Kidney glomerular epithelial cell (primary cell): ENCODE measurements around the gene TST.

Source experiments
- DNase-seq: peaks from one replicate; lab custom pipeline; 2025; lab: John Stamatoyannopoulos, UW

TST gene

DNA sequence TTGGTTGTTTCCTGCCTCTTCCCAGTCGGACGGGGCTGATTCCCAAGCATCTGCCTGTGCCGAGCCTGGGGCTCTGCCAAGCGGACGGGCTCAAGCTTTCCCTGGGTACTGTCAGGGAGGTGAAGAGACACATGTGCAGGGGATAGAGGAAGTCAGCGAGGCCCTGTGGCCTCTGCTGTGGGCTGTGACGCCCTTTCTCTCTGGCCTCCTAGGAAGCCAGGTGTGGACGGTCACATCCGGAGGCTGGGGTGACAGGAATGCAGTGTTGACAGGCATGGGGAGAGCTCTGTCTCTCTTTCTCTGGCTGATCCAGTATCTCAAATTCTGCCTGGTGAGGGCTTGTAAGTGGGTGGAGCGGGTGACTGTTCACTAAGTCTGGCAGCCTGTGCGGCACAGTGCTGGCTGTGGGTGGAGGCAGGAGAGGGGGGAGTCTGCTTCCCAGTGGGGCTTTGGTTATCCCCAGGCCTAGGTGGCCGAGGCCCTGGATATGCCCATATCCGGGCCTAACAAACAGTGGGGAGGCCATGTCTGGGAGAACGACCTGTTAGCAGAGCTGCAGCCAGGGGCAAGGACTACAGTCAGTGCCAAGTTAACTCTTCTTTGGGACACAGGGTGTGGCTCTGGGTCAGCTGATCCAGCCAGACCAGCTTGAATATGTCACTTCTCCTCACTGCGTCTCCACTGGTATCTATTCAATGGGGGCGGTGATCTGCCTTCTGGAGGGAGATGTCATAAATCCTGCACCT, 34.2 kb upstream of the TST start:
- no peak for DNase-seq

DNA sequence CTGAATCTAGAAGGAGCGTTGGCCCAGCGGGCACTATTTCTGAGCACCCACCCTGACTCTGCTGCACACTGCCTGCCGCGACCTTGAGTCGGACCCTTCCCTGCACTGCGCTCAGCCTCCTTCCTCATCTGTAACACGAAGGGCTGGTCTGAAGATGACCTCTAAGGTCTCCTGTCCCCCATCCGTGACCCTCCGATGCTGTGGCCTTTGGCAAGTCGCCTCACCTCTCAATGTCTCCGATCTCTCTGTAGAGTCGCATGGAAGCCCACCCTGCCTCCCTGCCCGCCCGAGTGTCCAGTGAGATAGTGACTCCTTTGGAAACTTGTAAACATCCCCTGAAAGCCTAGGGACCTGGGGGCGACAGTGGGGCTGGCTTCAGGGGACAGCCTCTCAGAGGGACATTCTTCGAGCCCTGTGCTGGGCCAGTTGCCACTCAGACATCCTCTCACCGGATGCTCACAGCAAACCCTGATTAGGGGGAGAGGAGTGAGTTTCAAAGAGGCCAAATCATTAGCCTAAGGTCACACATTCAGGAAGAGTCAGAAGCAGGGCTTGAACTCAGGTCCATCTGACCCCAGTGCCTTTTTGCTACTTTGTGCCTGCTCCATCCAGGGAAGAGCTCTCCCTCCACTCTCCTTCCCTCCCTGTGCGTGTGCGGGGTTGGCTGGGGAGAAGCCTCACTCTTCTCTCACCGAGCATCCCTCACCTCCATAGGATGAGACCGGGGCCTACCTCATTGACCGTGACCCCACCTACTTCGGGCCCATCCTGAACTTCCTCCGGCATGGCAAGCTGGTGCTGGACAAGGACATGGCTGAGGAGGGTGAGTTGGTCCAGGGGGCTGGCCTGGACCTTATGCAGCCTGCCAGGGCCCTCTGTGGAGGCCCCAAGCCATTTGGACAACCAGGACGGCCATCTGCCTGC, 33.4 kb upstream of the TST start:
- DNase-seq: no peak

DNA sequence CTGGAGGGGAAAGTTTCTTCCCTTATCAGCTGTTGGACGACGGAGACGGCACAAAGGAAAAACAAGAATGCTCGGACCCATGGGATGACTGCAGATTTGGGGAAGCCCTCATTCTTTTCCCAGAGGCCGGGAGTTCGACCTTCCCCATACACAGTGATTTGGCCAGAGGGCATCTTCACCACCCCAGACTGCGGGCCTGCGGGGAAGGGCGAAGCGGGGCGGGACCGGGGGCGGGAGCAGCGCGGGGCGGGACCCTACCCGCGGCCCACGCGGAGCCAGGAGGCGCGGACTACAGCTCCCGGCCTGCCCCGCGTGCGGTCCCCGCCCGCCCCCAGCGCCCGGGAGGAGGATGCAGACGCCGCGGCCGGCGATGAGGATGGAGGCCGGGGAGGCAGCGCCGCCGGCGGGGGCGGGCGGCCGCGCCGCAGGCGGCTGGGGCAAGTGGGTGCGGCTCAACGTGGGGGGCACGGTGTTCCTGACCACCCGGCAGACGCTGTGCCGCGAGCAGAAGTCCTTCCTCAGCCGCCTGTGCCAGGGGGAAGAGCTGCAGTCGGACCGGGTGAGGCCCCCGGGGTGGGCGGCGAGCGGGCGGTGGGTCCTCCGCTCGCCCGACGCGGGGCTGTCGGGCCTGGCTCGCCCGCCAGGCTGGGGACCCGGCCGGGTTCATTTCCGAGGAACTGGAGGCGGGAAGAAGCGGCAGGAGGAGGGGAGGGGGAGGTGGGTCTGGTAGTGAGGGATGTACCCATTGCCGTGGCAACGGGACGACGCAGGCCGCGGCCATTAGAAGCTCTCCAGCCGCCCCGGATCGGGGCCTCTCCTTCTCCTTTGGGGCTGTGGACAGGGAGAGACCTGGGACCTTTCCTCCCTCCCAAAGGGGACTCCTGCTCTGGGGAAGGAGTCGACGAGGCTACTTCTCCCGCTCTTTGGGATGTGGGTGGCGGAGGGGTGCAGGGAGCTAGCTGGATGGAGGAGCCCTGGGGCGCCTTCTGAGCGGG, 32.4 kb upstream of the TST start, which contains the start of gene KCTD17:
KCTD17 (plus strand) TSS at position 352 of the 995 bp plus-strand sequence; CDS start at position 371, 19 bp downstream.
- DNase-seq: peak; percentile 34

DNA sequence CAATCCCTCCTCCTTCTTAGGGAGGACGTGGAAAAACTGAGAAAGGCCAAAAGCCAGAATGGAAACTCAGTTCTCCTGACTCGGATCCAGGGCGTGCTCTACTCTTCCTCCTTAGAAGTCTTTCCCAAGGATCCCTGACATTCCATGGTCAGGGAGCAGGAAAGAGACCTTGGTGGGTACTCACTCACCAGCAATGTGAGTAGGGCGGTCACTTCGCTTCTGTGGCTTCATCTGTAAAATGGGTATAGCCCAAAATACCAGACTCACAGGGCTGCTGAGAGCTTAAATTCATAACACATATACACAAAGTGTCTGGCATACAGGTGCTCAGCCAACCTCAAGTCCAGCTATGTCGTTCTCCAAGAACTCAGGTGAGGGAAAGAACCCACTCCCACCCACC, 31.7 kb upstream of the TST start:
- DNase-seq: no peak

DNA sequence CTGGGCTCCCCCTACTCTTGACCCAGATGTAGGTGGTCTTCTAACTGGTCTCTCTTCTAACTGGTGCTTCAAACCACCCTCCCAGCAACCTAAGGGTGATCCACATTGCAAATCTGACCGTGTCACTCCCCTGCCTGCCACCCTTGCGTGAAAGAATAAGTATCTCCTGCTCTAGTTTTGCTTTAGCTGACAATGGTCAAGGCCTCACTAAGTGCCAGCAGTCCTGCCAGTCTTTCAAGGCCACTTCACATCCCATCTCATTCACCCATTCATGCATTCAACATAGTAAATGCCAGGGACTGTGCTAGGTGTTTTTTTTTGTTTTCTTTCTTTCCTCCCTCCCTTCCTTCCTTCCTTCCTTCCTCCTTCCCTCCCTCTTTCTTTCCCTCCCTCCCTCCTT, 30.0 kb upstream of the TST start:
- no peak for DNase-seq

DNA sequence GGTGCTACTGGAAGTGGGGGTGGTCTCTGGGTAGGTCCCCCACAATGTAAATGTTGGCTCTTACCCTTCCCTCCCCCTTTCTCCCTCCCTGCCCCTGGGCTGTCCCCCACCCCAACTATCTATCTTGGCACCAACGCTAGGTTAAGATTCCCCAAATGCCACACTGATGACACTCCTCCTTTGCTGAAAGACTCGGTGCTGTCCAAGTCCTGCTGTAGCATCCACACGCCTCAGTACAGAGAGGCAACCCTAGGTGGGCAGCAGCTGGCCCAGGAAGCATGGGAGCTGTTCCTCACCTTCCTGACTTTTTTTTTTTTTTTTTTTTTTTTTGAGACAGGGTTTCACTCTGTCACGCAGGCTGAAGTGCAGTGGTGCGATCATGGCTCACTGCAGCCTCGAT, 28.9 kb upstream of the TST start:
- no peak for DNase-seq

DNA sequence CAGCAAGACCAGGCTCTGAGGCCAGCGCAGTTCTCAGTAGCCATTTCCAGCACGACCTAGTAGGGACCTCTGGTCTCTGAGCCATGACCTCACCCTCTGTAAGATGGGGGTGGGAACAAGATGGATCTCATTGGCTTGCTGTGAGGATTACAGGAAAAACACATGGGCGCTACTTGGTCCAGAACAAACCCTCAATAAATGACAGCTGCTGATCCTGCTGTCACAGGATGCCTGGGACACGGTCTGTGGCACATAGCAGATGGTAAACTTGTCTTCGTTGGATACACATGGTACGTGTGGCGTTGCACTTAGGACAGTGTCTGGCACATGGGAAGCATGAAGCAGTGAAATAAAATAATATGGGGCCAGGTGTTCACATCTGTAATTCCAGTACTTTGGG, 27.8 kb upstream of the TST start:
- DNase-seq: no peak

DNA sequence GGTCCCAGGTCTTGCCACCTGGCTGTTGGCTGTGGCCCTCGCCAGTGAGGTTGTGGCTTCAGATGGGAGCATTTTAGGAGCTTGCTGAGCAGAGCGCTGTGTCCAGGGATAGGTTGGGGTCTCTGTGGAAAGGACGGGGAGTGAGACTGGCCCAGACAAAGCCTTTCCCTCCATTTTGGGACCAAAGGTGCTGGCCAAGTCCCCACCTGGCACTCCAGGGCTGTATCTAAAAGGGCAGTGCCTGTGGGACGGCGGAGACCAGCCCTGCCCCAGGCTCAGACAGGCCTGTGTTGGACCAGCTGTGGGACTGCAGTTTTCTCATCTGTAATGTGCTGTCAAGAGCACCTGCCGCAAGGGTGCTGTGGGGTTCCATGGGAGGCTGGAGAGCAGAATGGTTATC, 27.3 kb upstream of the TST start:
- no peak for DNase-seq

DNA sequence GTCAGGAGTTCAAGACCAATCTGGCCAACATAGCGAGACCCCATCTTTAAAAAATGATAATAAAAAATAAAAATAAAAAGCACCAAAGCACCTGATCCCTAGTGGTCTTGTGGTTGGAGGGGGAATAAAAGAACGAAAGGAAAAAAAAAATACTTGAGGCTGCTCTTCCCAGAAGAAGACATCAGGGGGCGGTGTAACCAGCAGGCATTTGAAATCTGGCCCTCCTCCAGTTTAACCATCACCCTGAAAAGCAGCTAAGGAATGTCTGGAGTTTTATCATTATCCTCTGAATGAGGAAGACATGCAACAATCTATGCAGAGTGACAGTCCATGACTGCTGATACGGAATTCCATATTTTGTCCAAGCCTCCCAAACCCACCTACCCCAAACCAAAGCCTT, 26.7 kb upstream of the TST start:
- DNase-seq: peak; percentile 5

DNA sequence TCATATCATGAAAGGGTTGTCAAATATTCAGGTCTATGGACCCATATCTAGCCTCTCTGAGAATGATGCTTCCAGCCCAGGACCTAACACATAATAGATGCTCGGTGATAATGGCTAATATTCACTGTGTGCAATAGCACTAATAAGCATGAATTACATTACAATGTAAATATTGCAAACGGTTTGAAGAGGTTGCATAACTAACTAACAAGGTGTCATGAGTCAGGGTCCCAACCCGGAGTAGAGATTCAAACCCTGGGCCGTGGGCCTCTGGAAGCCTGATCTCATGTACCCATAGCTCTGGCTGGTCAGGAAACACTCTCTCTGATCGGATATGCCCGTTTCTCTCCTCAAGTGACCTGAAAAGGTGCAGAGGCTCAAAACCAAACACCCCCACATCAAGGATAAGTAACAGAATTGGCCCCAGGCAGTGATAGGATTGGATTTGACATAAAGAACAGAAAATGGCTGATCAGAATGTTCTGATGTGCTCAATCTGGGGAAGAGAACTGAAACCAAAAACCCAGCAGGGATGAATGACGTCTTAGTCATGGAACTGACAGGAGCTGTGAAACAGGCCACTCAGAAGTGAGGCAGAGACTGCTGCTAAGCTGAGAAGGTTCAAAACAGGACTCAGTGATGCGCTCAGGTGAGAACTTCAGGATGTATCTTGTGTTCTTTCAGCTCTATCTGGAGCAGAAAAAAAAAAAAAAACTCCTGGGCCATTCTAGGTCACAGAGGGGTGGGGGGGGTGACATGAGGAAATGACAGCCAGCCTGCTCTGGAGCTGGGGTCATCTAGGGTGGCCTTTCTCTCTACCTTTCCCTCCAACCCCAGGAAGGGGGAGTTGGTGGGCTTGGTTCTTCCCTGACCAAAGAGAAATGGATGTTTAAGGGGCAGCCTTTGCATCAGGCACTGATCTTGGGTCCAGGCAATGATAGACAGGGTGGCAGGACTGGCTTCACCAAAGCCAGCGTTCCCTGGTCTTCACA, 25.7 kb upstream of the TST start:
- no peak for DNase-seq

DNA sequence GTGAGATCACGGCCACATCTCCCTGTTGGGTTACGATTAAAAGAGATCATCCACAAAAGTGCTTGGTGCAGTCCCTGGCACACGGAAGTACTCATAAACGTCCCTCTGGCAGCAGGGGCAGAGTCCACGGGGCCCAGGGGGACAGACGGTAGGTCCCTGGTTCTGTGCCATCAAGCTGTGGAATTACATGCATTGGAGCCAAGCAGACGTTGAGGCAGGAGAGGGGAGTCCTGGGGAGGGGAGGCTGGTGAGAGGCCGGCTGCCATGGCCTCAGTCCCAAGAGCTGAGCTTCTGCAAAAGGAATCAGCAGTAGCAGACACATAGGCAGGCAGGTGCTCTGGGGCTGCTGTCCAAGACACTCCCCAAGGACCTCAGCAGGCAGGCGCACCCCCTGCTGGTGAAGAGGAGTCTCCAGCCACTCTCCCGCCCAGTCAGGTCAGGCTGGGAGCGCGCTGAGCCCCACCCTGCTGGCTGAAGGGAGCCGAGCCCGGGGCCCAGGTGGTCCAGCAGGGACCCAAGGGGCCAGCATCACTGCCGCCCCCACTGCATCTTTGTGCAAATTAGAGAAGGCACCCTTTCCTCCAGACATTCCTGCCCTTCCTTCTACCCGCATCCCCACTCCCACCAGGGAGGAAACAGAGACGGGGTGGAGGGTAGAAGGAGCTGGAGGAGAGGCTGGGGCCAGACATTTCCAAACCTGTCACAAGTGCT, 24.7 kb upstream of the TST start:
- peak; percentile 31 for DNase-seq

DNA sequence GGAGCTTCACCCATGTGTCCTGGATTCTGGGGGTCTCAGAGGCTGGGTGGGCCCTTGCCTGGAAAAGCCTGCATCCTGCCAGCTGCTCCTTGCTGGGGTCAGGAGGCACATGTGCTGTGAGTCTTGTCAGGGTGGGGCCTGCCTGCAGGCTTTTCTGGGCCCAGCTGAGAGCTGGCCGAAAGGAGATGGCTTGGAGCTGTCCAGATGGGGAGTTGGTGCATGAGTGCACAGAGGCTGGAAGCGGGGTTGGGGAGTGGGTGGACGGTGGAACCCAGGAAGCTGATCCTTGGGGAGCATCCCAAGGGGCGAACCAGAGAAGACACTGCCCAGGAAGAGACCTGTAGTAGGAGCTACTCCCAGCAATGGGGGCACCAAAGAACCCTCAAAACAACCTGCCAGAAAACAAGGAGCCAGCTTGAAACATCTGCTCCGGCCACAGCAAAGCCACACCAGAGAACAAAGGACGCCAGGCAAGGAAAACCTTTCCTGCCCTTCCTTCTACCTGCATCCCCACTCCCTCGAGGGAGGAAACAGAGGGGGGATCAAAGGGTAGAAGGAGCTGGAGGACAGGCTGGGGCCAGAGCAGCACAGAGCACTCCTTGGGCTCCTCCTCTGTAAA, 24.1 kb upstream of the TST start:
- no peak for DNase-seq

DNA sequence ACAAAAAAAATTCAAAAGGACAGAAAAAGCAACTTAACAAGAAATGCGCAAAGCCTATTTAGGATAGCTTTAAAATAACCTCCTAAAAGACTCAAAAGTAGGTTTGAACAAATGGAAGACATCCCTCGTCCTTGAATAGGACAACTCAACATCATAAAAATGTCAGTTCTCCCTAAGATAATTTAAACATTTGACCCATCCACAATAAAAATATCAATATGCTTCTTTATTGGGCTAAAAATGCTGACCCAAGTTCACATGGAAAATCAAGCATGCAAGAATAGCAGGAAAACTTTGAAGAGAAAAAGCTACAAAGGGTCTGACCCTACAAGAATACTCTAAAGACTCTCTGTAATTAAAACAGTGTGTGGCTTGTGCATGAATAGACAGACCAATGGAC, 20.2 kb upstream of the TST start:
- no peak for DNase-seq

DNA sequence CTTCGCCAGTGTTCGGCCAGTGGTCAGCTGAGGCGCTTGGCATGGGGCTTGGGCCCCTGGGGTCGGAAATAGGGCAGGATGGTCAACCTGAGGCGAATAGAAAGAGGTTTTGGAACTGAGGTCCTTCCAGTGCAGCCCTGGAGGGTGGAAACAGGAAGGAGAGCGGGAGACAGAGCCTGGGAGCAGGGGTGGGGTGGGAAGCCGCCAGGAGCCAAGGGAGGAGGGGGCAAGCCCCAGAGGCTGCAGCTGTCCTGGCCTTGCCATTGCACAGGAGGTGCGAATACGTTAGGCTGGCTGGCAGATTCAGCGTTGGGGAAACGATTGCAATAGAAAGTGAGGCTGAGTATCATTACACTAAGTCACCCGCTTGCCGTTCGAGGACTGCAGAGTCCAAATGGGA, 18.4 kb upstream of the TST start:
- no peak for DNase-seq

DNA sequence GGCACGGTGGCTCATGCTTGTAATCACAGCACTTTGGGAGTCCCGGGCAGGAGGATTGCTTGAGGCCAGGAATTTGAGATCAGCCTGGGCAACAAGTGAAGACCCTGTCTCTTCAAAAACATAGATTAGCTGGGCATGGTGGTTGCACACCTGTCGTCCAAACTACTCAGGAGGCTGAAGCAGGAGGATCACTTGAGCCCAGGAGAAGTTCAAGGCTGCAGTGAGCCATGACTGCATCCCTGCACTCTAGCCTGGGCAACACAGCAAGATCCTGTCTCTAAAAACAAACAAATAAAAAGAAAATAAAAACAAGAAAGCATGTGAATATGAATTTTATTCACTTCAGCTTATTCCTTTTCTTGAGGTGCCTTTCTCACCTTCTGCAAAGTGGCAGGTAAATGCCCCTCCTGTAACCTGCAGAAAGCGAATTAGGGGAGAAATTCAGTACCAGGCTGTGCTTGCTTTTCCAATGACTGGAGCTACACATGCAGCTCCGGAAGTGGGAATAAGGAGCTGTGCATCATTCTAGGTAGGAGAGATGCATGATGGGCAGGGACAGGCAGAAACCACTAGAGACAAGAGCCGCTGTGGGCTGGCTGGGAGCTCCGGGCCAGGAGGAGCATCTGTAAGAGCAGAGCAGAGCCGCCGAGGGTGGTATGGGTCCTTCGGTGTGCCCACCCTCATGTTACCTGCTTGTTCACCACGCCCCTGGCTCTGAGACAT, 17.6 kb upstream of the TST start:
- DNase-seq: no peak

DNA sequence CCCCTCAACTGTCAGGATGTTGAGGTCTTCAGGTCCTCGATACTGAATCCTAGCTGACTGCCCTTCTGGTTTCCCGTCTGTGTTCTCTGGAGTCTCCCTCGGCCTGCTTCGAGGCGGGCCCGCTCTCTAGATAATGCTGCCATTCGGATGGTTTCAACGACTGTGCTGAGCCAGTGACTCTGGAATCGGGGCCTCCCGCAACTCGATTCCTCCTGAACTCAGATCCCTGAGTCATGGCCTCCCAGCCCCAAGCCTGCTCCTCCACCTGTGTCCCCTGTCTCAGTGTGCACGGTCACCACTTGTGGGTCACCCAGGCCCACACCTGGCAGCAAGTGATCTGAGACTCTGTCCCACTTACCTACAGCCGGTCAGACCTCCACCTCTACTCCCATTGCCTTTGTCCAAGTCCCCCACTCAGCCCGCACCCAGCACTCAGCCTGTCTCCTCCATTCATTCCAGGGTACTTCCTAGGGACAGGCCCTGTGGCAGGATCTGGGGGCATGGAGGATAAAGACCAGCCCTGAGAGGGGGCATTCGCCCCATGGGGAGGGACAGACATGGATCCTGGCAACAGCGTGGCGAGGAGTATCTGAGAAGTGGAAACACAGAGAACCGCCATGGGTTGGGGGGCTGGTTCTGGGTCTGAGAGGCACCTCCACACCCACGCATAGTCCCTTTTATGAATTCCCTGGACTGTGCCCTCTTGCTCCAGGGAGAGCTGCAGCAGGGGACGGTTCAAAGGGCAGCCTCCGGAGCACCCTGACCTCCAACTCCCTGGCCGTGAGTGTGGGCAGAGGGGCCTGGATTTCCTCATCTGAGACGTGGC, 14.6 kb upstream of the TST start:
- DNase-seq: no peak

DNA sequence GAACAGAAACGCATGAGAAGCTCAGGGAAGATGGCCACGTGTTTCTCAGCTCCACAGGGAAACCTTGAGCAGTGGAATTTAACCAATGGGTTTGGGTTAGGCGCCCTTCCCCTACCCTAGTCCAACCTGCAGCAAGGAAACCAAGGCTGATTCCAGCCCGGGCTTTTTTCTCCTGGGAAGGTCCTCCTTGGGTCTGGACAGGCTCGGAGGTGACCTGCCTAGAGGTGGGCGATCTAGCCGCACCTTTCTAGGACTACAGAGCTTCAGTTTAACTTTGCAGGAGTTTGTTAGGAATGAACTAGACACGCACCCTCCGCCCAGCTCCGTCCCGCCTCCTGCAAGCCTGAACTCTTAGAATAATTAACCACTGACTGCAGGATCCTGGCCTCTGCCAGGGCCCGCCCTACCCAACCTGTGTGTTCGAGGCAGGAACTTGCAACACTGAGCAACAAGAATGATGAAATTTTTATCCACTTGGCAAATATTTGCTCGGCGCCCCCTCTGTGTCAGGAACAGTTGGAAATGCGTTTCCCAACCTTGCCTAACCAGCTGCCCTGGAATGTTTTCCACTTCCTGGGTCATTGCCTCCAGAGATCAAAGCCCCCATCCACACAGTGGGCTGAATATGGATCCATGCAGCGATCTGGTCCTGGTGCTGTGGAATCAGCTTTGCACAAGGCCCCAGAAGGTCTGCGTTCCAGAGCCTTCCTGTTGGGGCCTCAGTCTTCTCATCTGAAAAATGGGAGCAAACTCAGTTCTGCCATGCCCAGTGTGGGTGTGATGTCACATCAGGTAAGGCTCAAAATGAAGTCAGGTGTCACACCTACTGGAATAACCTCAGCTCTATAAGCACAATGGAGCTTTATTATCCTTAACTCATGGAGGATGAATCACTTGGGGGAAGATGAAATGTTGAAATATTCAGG, 13.6 kb upstream of the TST start:
- peak; percentile 93 for DNase-seq
